H54 (cell line): ENCODE data around the gene ZFYVE28.

Experiments used
- DNase-seq: peaks from one replicate; pipeline ENCODE4 v3.0.0; 2011; ENCODE audit warnings: low spot score, mixed read lengths; ENCODE audit not compliant: insufficient read length
- FAIRE-seq: peaks from 3 replicates; lab custom pipeline; 2011; peaks lifted over from hg19 to GRCh38; lab: Jason Lieb, UNC
- POLR2A ChIP-seq: IDR thresholded peaks from 2 replicates; pipeline ENCODE4 v1.6.1; 2011; ENCODE audit warnings: low read depth, mild to moderate bottlenecking, low read length

ZFYVE28 gene

DNA sequence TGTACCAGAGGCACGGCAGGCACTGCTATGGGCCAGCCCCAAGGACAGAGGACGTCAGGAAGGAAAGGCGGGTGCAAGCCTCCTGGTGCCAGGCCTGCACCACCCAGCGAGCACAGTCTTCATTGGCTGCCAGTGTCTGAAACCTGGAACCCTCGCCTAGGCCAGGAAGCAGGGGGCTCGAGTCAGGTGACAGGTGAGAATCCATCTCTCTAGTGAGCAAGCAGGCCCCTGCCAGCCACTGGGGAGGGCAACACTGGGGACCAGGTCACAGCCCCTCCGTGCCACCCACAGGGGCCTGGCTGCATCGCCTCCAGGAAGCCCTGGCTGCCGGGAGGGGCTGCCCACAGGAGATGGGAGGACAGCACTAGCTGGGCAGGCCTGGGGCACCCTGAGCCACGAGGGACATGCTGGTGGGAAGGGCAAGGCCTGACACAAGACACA, 169.6 kb downstream of the ZFYVE28 start:
- FAIRE-seq, result no peak
- no peak for DNase-seq

DNA sequence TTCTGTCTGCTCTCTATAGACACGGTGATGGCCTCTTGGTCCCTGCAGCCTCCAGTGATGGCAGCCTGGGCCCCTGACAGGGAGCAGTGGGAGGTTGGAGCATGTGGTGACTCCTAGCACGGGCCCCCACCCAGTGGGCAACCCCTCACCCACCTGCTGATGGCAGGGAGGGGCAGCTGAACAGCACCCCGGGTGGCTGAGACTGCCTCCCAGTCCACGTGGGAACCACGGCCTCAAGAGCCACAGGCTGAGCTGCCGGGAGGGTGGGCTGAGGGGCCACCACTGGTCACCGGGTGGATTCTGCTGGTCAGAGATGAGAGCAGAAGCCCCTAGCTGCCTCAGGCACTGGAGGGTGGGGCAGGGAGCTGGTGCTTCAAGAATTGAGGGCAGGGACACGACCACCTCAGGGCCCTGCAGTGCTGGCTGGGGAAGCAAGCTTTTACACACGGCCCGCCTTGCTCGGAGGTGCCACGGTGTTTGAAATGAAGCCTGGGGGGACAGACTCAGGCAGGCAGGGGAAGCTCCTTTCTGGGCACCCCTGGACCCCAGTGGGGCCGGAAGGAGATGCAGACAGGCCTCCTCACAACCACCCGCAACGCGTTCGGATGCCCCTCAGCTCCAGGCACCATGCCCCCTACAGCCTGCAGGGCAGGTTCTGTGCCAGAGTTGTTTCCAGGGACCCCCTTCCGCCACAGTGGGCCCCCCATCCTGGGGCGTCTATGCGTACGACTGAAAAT, 170.2 kb downstream of the ZFYVE28 start:
- FAIRE-seq (no peak), DNase-seq (peak; percentile 0)
- TF ChIP-seq POLR2A, result no peak

More for the DNA sequence above, 169.6 kb downstream of the ZFYVE28 start:
- no peak for TF ChIP-seq POLR2A

DNA sequence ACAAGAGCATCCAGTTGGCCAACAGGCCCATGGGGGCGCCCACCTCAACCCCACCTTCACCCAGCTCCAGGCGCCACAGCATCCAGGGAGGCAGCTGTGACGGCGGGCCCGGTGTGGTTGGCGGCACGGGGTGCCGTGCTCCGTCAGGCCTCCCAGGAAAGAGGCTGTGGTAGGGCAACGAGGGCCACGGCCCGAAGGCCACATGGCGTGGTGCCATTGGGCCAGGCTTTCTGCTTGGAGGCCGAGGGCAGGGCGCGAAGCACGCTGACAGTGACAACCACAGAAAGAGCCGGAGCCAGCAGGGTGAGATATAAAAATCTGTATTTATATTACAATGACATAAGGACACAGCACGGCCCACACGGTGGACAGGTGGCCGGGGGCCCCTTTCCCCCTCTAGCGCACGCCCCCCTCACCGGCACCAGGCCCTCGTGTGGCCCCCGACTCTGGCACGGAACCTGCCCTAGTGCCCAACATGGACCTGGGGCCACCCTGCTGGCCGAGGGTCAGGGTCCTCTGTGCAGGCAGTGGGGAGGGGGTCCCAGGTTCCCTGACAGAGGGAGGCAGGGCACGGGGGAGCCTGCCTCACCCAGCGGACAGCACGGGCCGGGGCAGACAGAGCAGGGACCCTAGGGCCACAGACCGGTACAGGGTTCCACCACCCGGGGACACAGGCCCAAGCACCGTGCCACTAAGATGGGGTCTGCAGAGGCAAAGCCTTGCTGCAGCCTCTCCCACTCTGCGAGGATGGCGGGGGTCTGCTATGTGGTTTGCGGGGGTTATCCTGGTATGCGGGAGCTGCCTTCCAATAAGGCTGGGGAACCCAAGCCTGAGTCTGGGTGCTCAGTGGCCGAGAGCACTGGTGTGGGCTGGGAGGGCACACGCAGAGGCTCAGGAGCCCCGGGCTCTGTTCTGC, 171.1 kb downstream of the ZFYVE28 start:
- TF ChIP-seq POLR2A, result no peak

DNA sequence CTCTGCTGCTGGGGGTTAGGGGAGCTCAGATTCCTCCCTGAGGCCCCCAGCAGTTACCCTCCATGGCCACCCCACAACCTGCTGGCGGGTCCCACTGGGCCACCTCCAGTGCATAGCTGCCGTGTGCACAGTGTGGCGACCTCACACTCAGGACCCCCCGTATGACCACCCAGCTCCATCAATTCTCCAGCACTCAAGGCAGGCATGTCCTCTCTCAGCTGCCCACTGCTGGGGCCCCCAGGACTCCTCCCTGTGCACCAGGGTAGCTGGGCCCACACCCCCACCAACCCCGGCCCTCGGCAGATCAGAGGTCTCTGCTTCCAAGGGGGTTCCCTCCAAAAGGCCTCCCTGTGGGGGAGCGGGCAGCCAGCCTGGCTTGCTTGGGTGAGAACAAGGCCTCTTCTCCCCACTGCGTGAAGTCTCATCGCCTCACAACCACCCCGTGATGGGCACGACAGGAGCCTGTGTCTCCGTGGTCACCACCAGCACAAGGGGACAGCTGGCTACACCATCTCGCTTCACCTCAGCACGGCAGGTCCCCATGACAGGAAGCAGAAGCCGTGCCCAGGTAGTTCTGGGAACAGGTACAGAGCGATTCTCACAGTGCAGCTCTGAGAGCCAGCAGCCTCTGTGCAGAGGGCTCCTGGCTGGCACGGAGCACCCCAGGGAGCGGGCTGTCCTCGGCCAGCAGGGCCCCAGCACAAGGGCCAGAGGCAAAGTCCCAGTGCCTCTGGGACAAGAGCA, 171.9 kb downstream of the ZFYVE28 start:
- no peak for FAIRE-seq
- TF ChIP-seq POLR2A, result no peak
- peak; percentile 0 for DNase-seq

More for the DNA sequence above, 171.1 kb downstream of the ZFYVE28 start:
- DNase-seq (peak; percentile 1), FAIRE-seq (no peak)

DNA sequence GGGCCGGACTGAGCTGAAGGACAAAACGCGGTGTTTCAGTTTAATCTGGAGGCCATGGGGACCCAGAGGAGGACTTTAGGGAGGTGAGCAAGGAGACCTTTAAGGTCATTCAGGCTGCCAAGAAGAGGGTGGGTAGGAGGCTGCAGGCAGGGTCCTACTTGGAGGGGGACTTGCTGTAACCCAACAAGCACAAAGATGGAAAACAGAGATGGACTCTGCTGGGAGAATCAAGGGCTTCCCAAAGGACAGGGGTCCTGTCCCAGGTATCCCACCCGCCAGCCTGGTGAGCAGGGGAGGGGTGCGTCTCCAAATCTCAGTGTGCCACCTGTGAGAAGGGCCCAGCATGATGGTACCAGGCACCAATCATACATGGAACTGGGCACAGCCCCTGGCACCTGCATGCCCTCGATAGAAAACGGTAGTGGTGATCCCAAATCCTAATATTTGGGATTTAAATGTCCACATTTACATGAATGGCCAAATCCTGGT, 172.6 kb downstream of the ZFYVE28 start:
- no peak for TF ChIP-seq POLR2A
- no peak for FAIRE-seq
- DNase-seq, result no peak

DNA sequence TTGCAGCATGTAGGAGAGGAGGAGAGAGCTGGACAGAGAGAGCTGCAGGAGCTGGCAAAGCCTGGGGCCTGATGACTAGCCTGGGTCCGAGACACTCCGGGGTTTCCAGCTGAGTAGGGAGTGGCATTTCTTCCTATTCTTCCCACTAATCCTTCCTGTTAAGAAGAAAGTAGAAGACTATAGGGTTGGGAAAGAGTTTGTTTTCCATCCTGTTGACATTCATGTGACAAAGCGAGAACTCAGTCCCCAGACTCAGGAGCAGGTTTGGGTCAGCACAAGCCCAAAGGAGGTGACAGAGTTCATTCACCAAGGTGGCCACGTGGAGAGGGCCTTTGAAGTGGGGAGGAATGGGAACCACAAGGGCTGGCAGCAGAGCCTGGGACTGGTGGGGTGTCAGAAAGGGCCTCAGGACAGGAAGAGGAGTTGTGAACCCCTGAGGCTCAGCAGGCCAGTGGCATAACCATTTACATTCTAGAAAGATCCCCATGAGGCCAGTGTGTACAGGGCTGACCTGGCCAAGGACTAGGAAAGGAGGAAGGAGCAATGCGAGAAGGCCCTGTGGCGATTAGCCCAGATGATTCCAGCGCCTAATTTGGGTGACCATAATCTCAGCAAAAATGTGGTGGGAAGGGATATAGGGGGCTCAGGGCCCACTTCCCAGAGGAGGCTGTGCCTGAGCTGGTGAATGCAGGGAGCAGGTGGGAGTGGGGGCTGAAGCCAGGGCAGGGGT, 173.2 kb downstream of the ZFYVE28 start:
- no peak for FAIRE-seq
- peak; percentile 9 for DNase-seq

DNA sequence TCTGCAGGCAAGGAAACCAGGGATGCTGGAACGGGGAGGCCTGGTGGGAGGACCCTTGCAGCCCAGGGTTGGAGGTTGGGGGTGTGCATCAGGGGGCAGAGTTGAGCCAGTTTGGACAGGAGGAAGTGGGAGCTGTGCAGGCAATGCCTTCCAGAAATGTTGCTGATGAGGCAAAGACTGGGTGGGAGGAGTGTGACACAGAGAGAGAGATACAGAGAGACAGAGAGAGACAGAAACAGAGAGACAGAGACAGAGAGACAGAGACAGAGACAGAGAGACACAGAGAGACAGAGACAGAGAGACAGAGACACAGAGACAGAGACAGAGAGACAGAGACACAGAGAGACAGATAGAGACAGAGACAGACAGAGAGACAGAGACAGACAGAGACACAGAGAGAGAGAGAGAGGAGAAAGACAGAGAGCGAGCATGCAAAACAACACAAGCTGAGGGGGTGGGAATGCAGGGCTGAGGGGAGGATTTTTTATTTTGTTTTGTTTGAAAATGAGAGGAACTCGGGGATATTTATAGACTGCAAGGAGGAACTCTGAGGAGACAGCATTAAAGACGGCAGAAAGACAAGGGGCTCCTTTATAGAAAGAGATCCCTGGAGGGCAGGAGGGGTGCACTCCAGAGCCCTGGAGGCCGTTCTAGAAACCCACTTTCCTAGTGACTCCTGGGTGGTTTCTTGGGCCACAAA, 174.6 kb downstream of the ZFYVE28 start:
- FAIRE-seq (no peak), DNase-seq (peak; percentile 9)
- no peak for TF ChIP-seq POLR2A

More for the DNA sequence above, 173.2 kb downstream of the ZFYVE28 start:
- TF ChIP-seq POLR2A, result no peak

DNA sequence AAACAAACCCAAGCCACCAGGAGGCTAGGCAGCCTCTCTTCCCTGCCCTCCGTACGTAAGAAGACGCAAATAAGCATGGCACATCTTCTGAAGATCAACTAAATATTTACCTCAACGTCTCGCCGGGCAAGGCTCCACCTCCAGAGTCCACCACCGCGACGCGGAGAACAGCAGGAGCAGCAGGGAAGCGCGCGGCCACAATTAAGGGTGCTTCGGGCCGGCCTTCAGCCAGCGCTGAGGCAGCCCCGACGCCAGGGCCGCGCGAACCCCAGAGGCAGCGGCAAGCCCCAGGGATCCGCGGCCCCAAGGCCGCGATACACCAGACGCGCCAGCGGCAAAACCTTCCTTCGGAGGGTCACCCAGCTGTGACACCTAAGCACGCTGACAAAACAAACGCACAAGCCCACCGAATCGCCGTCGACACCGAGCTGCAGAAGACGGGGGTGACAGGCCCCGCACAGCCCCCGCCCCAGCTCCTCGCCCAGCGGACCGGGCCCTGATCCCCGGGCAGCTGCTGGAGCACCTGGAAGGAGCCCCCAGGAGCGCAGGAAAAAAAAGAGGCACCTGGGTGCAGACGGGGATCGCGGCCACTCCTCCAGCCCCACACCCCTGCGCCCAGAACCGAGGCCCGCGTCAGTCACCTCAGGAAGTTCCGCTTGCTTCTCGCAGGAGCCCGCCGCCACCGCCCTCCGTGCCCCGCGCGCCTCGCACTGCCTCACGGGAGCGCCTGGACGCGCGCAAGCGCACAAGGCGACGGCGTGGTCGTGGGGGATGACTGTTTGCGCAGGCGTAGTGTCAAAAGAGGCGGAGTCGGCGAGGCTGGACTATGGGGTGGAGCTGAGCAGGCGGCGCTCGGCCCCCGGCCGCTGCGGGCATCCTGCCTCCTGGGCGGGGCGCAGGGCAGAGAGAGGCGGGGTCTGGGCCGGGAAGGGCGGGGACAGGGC, 176.8 kb downstream of the ZFYVE28 start, which contains the start of the genes HAUS3 and POLN:
TSS of gene HAUS3 (minus strand) at position 712 of the 944 bp plus-strand sequence. CDS start 1,175 bp downstream, outside the sequence.
TSS of gene POLN (minus strand) at position 712 of the 944 bp plus-strand sequence. CDS start 12,890 bp downstream, outside the sequence.
- FAIRE-seq, result no peak
- DNase-seq, result peak; percentile 93
- TF ChIP-seq POLR2A, result peak; percentile 91

DNA sequence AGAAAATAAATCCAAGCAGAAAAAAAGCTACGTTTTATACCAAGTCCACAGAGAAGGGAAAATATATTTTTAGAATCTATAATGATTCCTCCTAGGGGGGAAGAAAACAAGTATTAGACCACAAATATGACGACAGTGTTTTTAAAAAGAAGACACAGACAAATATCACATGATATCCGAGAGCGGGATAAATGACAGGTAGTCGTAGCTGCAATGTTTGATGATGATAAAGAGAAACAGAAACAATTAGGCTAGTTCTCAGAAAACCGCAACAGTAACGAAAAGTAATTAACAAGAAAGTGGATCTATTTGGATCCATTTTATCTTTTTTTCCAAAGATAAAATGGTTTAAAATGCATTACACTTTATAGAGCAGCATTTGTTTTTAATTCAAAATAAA, 177.4 kb downstream of the ZFYVE28 start:
- no peak for DNase-seq

DNA sequence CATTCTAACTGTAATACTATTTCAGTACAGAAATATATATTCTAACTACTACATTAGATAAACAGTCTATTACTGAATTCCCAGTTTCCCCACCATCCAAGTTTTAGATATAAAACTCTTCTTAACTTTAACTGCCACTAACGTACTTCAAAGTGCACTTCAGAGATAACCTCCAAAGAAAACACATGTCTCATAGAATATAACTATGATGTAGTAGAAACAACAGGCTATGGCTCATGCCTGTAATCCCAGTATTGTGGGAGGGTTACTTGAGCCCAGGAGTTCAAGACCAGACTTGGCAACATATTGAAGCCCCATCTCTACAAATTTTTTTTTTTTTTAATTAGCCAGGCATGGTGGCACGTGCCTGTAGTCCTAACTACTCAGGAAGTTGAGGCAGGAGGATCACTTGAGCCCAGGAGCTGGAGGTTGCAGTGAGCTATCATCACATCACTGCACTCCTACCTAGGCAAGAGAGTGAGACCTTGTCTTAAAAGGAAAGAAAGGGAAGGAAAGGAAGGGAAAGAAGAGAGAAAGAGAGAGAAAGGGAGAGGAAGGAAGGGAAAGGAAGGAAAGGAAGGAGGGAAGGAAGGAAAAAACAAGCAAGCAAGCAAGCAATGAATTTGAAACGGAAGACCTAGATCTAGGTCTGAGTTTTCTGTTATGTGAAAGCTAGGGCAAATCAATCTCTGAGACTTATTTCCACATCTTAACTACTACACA, 181.3 kb downstream of the ZFYVE28 start:
- FAIRE-seq, result no peak
- no peak for DNase-seq
- no peak for TF ChIP-seq POLR2A

More for the DNA sequence above, 177.4 kb downstream of the ZFYVE28 start:
- no peak for TF ChIP-seq POLR2A
- no peak for FAIRE-seq
